Vagina (tissue), 2 donors: Measurements from ENCODE around the gene CDH4.
"Not testable (repeated sequence)": the region's sequence is repeated elsewhere in the genome, so short reads cannot be mapped to it uniquely, and the experiment has no call there.

Experiments used
- POLR2A ChIP-seq, 2 donors: fragments of 450-650 bp; IDR thresholded peaks; one replicate each; pipeline ENCODE4 v1.6.1; 2017; ENCODE audit warnings: antibody characterized with exemption in 2 of 2, mild to moderate bottlenecking in 2 of 2, moderate library complexity in 2 of 2
- TF ChIP-seq, protein P1 (sequence below), 3 experiments: fragments of 450-650 bp in 2 of 3; fragments of 200-600 bp in 1 of 3; sonication (generic) in 1 of 3; IDR thresholded peaks; one replicate each; pipeline ENCODE4 v1.5.1; 2017 to 2019; ENCODE audit warnings: antibody characterized with exemption in 3 of 3, mild to moderate bottlenecking in 2 of 3, moderate library complexity in 2 of 3

- TF ChIP-seq, protein P1, sequence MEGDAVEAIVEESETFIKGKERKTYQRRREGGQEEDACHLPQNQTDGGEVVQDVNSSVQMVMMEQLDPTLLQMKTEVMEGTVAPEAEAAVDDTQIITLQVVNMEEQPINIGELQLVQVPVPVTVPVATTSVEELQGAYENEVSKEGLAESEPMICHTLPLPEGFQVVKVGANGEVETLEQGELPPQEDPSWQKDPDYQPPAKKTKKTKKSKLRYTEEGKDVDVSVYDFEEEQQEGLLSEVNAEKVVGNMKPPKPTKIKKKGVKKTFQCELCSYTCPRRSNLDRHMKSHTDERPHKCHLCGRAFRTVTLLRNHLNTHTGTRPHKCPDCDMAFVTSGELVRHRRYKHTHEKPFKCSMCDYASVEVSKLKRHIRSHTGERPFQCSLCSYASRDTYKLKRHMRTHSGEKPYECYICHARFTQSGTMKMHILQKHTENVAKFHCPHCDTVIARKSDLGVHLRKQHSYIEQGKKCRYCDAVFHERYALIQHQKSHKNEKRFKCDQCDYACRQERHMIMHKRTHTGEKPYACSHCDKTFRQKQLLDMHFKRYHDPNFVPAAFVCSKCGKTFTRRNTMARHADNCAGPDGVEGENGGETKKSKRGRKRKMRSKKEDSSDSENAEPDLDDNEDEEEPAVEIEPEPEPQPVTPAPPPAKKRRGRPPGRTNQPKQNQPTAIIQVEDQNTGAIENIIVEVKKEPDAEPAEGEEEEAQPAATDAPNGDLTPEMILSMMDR (IDR thresholded peaks at IDR 0.05) = not testable (repeated sequence)
- TF ChIP-seq POLR2A (IDR thresholded peaks at IDR 0.05) = not testable (repeated sequence)
Measured at GRCh38 chr20:61273024-61273423, 21.0 kb downstream of the CDH4 start.
